IMR-90 (cell line): ENCODE data around the gene RGS5. TPM values are rescaled to one million over a fixed set of nuclear protein-coding genes. Genes with fewer than 3 reads are reported as not detected.

Experiments
- ATAC-seq: fragments of 200-7000 bp; cut with Tn5 transposase; 2 replicates; pipeline ENCODE4 v1.9.1; 2020; ENCODE audit warnings: low read depth, mild to moderate bottlenecking, moderate library complexity
- BruUV-seq: library from RNA; stranded (reverse); fragments of 400-500 nt; replicated peaks from 2 replicates; lab custom pipeline; 2021; lab: Mats Ljungman, UMichigan
- CTCF ChIA-PET: fragments of 300-600 bp; formaldehyde crosslinking; extraction: SDS; loops from one replicate; lab custom pipeline; 2021; ENCODE audit warnings: antibody characterized with exemption; lab: Yijun Ruan, JAX
- POLR2A ChIA-PET: fragments of 300-600 bp; sonication (Branson Sonifier 250); formaldehyde crosslinking; loops from one replicate; lab custom pipeline; 2022; ENCODE audit warnings: antibody characterized with exemption; ENCODE audit not compliant: unreplicated experiment; lab: Charles Lee
- DNase-seq: peaks from one replicate; pipeline ENCODE4 v3.0.0; 2013
- H2AFZ ChIP-seq: replicated peaks from 2 replicates; pipeline ENCODE3; 2013; ENCODE audit warnings: low read length, mild to moderate bottlenecking; ENCODE audit not compliant: poor library complexity
- H2AK5ac ChIP-seq: 2 replicates; pipeline ENCODE4 v1.6.1; 2013; ENCODE audit warnings: low read depth, low read length, inconsistent platforms
- H2AK9ac ChIP-seq: replicated peaks from 2 replicates; pipeline ENCODE3; 2013; ENCODE audit warnings: mild to moderate bottlenecking, low read depth, low read length, moderate library complexity; ENCODE audit not compliant: poor library complexity
- H2BK120ac ChIP-seq: 2 replicates; pipeline ENCODE4 v1.6.1; 2013; ENCODE audit warnings: low read depth, low read length, inconsistent platforms
- H2BK15ac ChIP-seq: 3 replicates; pipeline ENCODE4 v1.6.1; 2013; ENCODE audit warnings: low read depth, low read length, inconsistent platforms
- H2BK20ac ChIP-seq: 2 replicates; pipeline ENCODE4 v1.6.1; 2013; ENCODE audit warnings: low read depth, mild to moderate bottlenecking, inconsistent platforms, low read length, moderate library complexity
- H2BK5ac ChIP-seq: 2 replicates; pipeline ENCODE4 v1.6.1; 2013; ENCODE audit warnings: mild to moderate bottlenecking, low read depth, low read length, inconsistent platforms; ENCODE audit not compliant: poor library complexity, severe bottlenecking
- H3K14ac ChIP-seq: replicated peaks from 2 replicates; pipeline ENCODE4 v1.6.1; 2013; ENCODE audit warnings: low read depth, low read length, inconsistent platforms
- H3K18ac ChIP-seq: 2 replicates; pipeline ENCODE4 v1.6.1; 2013; ENCODE audit warnings: low read depth, low read length, control low read depth
- H3K23ac ChIP-seq: 2 replicates; pipeline ENCODE4 v1.6.1; 2013; ENCODE audit warnings: low read depth, low read length, inconsistent platforms
- H3K27ac ChIP-seq: 2 replicates; pipeline ENCODE4 v1.5.1; 2013; ENCODE audit warnings: mild to moderate bottlenecking, control low read depth, low read length; ENCODE audit not compliant: insufficient read depth
- H3K27me3 ChIP-seq: 2 replicates; pipeline ENCODE4 v1.6.1; 2013; ENCODE audit warnings: low read length; ENCODE audit not compliant: control insufficient read depth, insufficient read depth
- H3K36me3 ChIP-seq: 2 replicates; pipeline ENCODE4 v1.6.1; 2013; ENCODE audit warnings: low read length, mixed read lengths; ENCODE audit not compliant: control insufficient read depth, insufficient read depth
- H3K4ac ChIP-seq: 2 replicates; pipeline ENCODE4 v1.6.1; 2013; ENCODE audit warnings: low read depth, low read length, inconsistent platforms
- H3K4me1 ChIP-seq: 2 replicates; pipeline ENCODE4 v1.6.1; 2013; ENCODE audit warnings: low read length, mixed read lengths; ENCODE audit not compliant: control insufficient read depth, insufficient read depth
- H3K4me2 ChIP-seq: 2 replicates; pipeline ENCODE4 v1.6.1; 2013; ENCODE audit warnings: low read depth, mild to moderate bottlenecking, control low read depth, low read length, moderate library complexity
- H3K4me3 ChIP-seq: 2 replicates; pipeline ENCODE4 v1.5.1; 2013; ENCODE audit warnings: low read depth, mild to moderate bottlenecking, control low read depth, low read length, moderate library complexity; ENCODE audit not compliant: insufficient read depth
- H3K56ac ChIP-seq: 2 replicates; pipeline ENCODE4 v1.6.1; 2013; ENCODE audit warnings: low read length, inconsistent platforms; ENCODE audit not compliant: insufficient read depth; ENCODE audit errors: extremely low read depth
- H3K79me1 ChIP-seq, 2 experiments: 2 replicates each; pipeline ENCODE4 v1.6.1; 2013; ENCODE audit warnings: low read length in 2 of 2, inconsistent platforms in 1 of 2, low read depth in 1 of 2
- H3K9ac ChIP-seq: 2 replicates; pipeline ENCODE4 v1.6.1; 2013; ENCODE audit warnings: low read depth, low read length, control low read depth
- H3K9me1 ChIP-seq: 2 replicates; pipeline ENCODE4 v1.6.1; 2013; ENCODE audit warnings: low read length, inconsistent platforms; ENCODE audit not compliant: insufficient read depth
- H3K9me3 ChIP-seq: 2 replicates; pipeline ENCODE4 v1.6.1; 2013; ENCODE audit warnings: low read length; ENCODE audit not compliant: control insufficient read depth, insufficient read depth
- H4K20me1 ChIP-seq: 2 replicates; pipeline ENCODE4 v1.6.1; 2013; ENCODE audit warnings: low read length, inconsistent platforms; ENCODE audit not compliant: insufficient read depth
- H4K5ac ChIP-seq: 2 replicates; pipeline ENCODE4 v1.6.1; 2013; ENCODE audit warnings: mild to moderate bottlenecking, low read depth, low read length, control low read depth
- H4K8ac ChIP-seq, 2 experiments: 2 replicates each; pipeline ENCODE4 v1.6.1; 2013; ENCODE audit warnings: low read depth in 2 of 2, low read length in 2 of 2, control low read depth in 1 of 2, inconsistent platforms in 1 of 2
- H4K91ac ChIP-seq: 2 replicates; pipeline ENCODE4 v1.6.1; 2013; ENCODE audit warnings: low read depth, low read length, inconsistent platforms; ENCODE audit not compliant: insufficient read depth
- BHLHE40 ChIP-seq: fragments of 150-350 bp; IDR thresholded peaks from 2 replicates; pipeline ENCODE4 v1.6.1; 2016; ENCODE audit warnings: mild to moderate bottlenecking, low read depth, low read length
- CEBPB ChIP-seq: IDR thresholded peaks from 2 replicates; pipeline ENCODE4 v1.6.1; 2012; ENCODE audit warnings: low read depth, low read length, improper control_type of control experiment
- CHD1 ChIP-seq: IDR thresholded peaks from 2 replicates; pipeline ENCODE4 v1.6.1; 2012; ENCODE audit warnings: low read depth, low read length, improper control_type of control experiment
- MAZ ChIP-seq: IDR thresholded peaks from 2 replicates; pipeline ENCODE4 v1.6.1; 2012; ENCODE audit warnings: low read depth, mild to moderate bottlenecking, low read length, improper control_type of control experiment, moderate library complexity, borderline replicate concordance
- POLR2A ChIP-seq: IDR thresholded peaks from 2 replicates; pipeline ENCODE4 v1.6.1; 2012; ENCODE audit warnings: mild to moderate bottlenecking, low read depth, low read length
- RFX5 ChIP-seq: IDR thresholded peaks from 2 replicates; pipeline ENCODE4 v1.8.0; 2012; ENCODE audit warnings: low read depth, mild to moderate bottlenecking, low read length, moderate library complexity
- SMC3 ChIP-seq: fragments of 150-350 bp; IDR thresholded peaks from 2 replicates; pipeline ENCODE4 v1.6.1; 2016; ENCODE audit warnings: low read depth, mild to moderate bottlenecking, antibody characterized with exemption, low read length, moderate library complexity
- WGBS, 2 experiments: methylation state at CpG; one replicate each; pipeline versions ENCODE4 v1.1.5 to v1.1.7; 2013; ENCODE audit warnings: missing lambda C conversion rate in 2 of 2; ENCODE audit not compliant: insufficient read length in 1 of 2; ENCODE audit errors: extremely low coverage in 2 of 2; 5-methylcytosine and 5-hydroxymethylcytosine counted together
- dilution Hi-C: fragments of 300-500 bp; cut with HindIII; formaldehyde crosslinking; loops from one replicate; pipeline ENCODE4 v1.14.3; 2018; ENCODE audit warnings: low sequenced_read_pairs; ENCODE audit not compliant: unreplicated experiment
- in situ Hi-C: fragments of 300-500 bp; cut with MboI; formaldehyde crosslinking; loops from 3 replicates; pipeline ENCODE4 v1.14.3; 2019; ENCODE audit warnings: low sequenced_read_pairs, inconsistent platforms, mixed read lengths
- intact Hi-C: fragments of 100-400 bp; cut with micrococcal nuclease; formaldehyde crosslinking; loops from 2 replicates; pipeline ENCODE4 v1.10.0; 2022
- polyA plus RNA-seq, 3 experiments: library from polyadenylated mRNA; depleted of rRNA; stranded (reverse); fragments of >200 nt; gene quantifications; 2 replicates each; pipeline ENCODE4 v1.2.3, GENCODE V29; 2012; ENCODE audit warnings: low replicate concordance in 1 of 3
- total RNA-seq: library from RNA; depleted of rRNA; stranded (reverse); fragments of >200 nt; gene quantifications from 2 replicates; pipeline ENCODE4 v1.2.3, GENCODE V29; 2012
- TF ChIP-seq, protein P1 (sequence below): fragments of 150-350 bp; IDR thresholded peaks from 2 replicates; pipeline ENCODE4 v1.6.1; 2017; ENCODE audit warnings: mild to moderate bottlenecking, antibody characterized with exemption, low read length, low read depth

RGS5 gene
- total and polyA plus RNA-seq, 2 of the 4 experiments (the other 2 are of a cell fraction): 21.4 to 40.0 TPM

DNA sequence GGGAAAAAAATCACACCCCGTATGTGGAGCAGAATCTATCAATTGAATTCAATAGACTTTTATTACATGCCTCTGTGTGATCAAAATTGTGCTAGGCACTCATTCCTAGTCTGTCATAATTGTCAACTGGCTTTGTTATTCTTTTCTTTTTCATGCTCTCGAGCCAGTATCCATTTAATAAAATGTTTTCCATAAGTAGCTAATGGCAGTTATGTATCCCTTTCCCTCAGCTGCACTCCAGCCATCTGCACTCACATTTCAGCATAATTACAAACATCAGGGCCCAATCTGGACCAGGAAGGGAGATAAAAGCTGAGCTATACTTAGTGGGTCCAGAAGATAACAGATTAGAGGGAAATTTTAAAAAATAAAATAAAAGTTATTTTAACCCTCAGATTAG, 15.9 kb downstream of the RGS5 start:
- no TSS peak for BruUV-seq
- dilution Hi-C loops: no loop called here

More for the DNA sequence above, 15.9 kb downstream of the RGS5 start:
- H2BK20ac ChIP-seq: no peak overlapping the region
- H3K9ac ChIP-seq: no peak overlapping the region
- no peak overlapping the region for H3K14ac ChIP-seq
- H3K56ac ChIP-seq: no peak overlapping the region
- TF ChIP-seq CEBPB (no peak), POLR2A (no peak), MAZ (no peak), CHD1 (no peak), BHLHE40 (no peak), RFX5 (no peak), SMC3 (no peak)
- TF ChIP-seq, protein P1, sequence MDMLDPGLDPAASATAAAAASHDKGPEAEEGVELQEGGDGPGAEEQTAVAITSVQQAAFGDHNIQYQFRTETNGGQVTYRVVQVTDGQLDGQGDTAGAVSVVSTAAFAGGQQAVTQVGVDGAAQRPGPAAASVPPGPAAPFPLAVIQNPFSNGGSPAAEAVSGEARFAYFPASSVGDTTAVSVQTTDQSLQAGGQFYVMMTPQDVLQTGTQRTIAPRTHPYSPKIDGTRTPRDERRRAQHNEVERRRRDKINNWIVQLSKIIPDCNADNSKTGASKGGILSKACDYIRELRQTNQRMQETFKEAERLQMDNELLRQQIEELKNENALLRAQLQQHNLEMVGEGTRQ: no peak
- in situ Hi-C loops: loop anchor here (10.0 kb wide), 1 partner anchor 118 kb away; no protein-coding TSS in a partner anchor
- no peak overlapping the region for H2AK9ac ChIP-seq
- no peaks in the 10 kb centered on the region for H3K9me3 ChIP-seq
- H3K36me3 ChIP-seq: no peaks in the 10 kb centered on the region; the same call in 1 of the 2 replicates
- no peaks in the 10 kb centered on the region for H3K27me3 ChIP-seq
- ChIA-PET POLR2A (interaction anchor here (0.7 kb wide), 1 partner anchor 17 kb away, joined by 3 read pairs; no protein-coding TSS in a partner anchor), CTCF (interaction anchor here (0.7 to 1.8 kb wide), 2 partner anchors 12 to 110 kb away, joined by 3 to 8 read pairs; no protein-coding TSS in a partner anchor)
- no peak overlapping the region for H3K23ac ChIP-seq
- ATAC-seq (no peak), DNase-seq (no peak)
- H2BK120ac ChIP-seq: no peak overlapping the region
- H3K79me1 ChIP-seq: no peaks in the 10 kb centered on the region
- WGBS, 2 experiments: no CpG with 5 or more reads among the region's 2 CpGs
- intact Hi-C loops: no loop called here
- H4K91ac ChIP-seq: no peak overlapping the region
- H4K8ac ChIP-seq: no peak overlapping the region
- H3K4me3 ChIP-seq: no peak overlapping the region
- no peaks in the 10 kb centered on the region for H3K9me1 ChIP-seq
- no peak overlapping the region for H3K18ac ChIP-seq
- no peaks in the 10 kb centered on the region for H3K4me1 ChIP-seq
- H3K4ac ChIP-seq: no peak overlapping the region
- no peak overlapping the region for H3K27ac ChIP-seq
- H4K5ac ChIP-seq: no peak overlapping the region
- no peak overlapping the region for H3K4me2 ChIP-seq
- no peak overlapping the region for H2BK15ac ChIP-seq
- H2BK5ac ChIP-seq: no peak overlapping the region
- H2AFZ ChIP-seq: no peak overlapping the region
- H2AK5ac ChIP-seq: no peak overlapping the region
- no peaks in the 10 kb centered on the region for H4K20me1 ChIP-seq
